Osteoblast (primary cell): ENCODE results near the gene REX1BD. TPM values are rescaled to one million over a fixed set of nuclear protein-coding genes. Genes with fewer than 3 reads are reported as not detected.
A peak's percentile ranks its signal among the peaks of the same experiment; 100 is the strongest.

Experiments used
- DNase-seq: peaks from one replicate; pipeline ENCODE4 v3.0.0; 2011; ENCODE audit warnings: low spot score, mixed read lengths; ENCODE audit not compliant: insufficient read length; ENCODE audit errors: missing footprints
- H2AFZ ChIP-seq: 2 replicates; pipeline ENCODE4 v1.6.0; 2011; ENCODE audit warnings: mild to moderate bottlenecking, low read length
- H3K27ac ChIP-seq: 2 replicates; pipeline ENCODE4 v1.5.1; 2011; ENCODE audit warnings: mild to moderate bottlenecking, low read depth, low read length, moderate library complexity
- H3K27me3 ChIP-seq: 2 replicates; pipeline ENCODE4 v1.6.0; 2012; ENCODE audit warnings: mild to moderate bottlenecking, control low read depth, inconsistent platforms, low read length, moderate library complexity; ENCODE audit not compliant: insufficient read depth
- H3K36me3 ChIP-seq: 2 replicates; pipeline ENCODE4 v1.5.1; 2011; ENCODE audit warnings: mild to moderate bottlenecking, low read length, control low read depth, moderate library complexity; ENCODE audit not compliant: insufficient read depth
- H3K4me1 ChIP-seq: 2 replicates; pipeline ENCODE4 v1.5.1; 2011; ENCODE audit warnings: mild to moderate bottlenecking, low read length, control low read depth, moderate library complexity; ENCODE audit not compliant: insufficient read depth
- H3K4me2 ChIP-seq: 2 replicates; pipeline ENCODE4 v1.6.0; 2011; ENCODE audit warnings: mild to moderate bottlenecking, low read length; ENCODE audit not compliant: insufficient read depth
- H3K4me3 ChIP-seq: fragments of 200-600 bp; sonication (generic); 3 replicates; pipeline ENCODE4 v1.5.1; 2012; ENCODE audit warnings: mild to moderate bottlenecking, low read length, inconsistent platforms; ENCODE audit not compliant: insufficient read depth
- H3K79me2 ChIP-seq: 2 replicates; pipeline ENCODE4 v1.6.0; 2012; ENCODE audit warnings: mild to moderate bottlenecking, low read length, control low read depth, inconsistent platforms; ENCODE audit not compliant: insufficient read depth
- H3K9me3 ChIP-seq: 2 replicates; pipeline ENCODE4 v1.5.1; 2011; ENCODE audit warnings: low read depth, low read length, control low read depth
- H4K20me1 ChIP-seq: 2 replicates; pipeline ENCODE4 v1.6.0; 2012; ENCODE audit warnings: mild to moderate bottlenecking, low read length, control low read depth; ENCODE audit not compliant: insufficient read depth
- small RNA-seq: library from RNA; depleted of rRNA; stranded (forward); fragments of <200 nt; gene quantifications from one replicate; pipeline ENCODE3, GENCODE V24; 2012
- total RNA-seq: library from RNA; depleted of rRNA; stranded (reverse); fragments of >200 nt; gene quantifications from 2 replicates; pipeline ENCODE4 v1.2.3, GENCODE V29; 2012
- TF ChIP-seq, protein P1 (sequence below): IDR thresholded peaks from 2 replicates; pipeline ENCODE4 v1.5.1; 2011; ENCODE audit warnings: mild to moderate bottlenecking, low read depth, low read length, moderate library complexity; ENCODE audit errors: extremely low read depth

The REX1BD gene
- total RNA-seq, 1 donor: 29.7 TPM

DNA sequence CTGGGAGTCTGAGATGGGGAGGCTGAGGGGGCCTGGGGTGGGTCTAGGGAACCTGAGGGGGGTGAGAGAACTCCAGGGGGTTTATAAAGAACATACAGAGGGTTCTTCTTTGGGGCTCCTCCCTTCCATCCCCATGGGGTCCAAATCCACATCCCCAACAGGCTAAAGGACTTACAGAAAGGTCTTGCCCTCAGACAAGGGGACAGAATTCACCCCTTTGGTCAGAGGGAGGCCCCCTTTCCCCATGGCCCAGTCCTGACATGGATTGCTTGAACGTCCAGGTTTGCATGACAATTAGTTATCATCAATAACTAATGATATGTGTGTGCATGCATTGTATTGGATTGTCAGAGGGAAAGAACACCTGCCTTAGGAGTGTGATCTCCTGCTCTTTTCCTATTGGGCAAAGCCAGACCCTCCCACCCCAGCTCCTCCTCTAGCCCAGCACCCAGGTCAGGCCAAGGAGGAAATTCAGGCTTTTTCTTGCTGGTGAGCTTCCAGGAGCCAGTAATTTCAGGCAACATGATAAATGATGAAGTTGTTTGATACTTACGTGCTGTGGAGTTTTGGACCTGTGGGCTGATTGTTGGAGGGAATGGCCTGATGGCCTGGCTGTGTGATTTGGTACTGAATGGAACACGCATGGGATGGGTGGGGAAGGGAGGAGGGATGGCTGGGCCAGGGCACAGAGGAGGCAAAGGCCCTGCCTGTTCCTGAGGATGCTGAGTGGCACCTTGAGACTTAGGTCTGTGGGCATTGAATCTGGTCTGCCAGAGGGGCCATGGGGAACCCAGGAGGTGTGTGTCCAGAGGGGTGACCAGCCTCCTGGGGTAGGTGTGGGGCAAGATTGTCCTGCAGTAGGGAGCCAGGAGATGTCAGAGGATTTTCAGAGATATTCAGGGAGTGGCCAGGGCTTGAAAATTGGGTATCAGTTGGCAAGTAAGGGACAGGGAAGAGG, 49.4 kb downstream of the REX1BD start:
- Histone ChIP-seq H3K36me3 (no peaks in the 10 kb centered on the region), H3K79me2 (peaks cover 42% of the 10 kb centered on the region), H3K27ac (peak overlapping the region; percentile 71), H3K27me3 (no peaks in the 10 kb centered on the region), H4K20me1 (peaks cover 2% of the 10 kb centered on the region), H3K9me3 (no peaks in the 10 kb centered on the region), H3K4me2 (peak overlapping the region; percentile 95), H3K4me3 (peak overlapping the region; percentile 94), H3K4me1 (peaks cover 7% of the 10 kb centered on the region), H2AFZ (no peak overlapping the region)
- TF ChIP-seq, protein P1, sequence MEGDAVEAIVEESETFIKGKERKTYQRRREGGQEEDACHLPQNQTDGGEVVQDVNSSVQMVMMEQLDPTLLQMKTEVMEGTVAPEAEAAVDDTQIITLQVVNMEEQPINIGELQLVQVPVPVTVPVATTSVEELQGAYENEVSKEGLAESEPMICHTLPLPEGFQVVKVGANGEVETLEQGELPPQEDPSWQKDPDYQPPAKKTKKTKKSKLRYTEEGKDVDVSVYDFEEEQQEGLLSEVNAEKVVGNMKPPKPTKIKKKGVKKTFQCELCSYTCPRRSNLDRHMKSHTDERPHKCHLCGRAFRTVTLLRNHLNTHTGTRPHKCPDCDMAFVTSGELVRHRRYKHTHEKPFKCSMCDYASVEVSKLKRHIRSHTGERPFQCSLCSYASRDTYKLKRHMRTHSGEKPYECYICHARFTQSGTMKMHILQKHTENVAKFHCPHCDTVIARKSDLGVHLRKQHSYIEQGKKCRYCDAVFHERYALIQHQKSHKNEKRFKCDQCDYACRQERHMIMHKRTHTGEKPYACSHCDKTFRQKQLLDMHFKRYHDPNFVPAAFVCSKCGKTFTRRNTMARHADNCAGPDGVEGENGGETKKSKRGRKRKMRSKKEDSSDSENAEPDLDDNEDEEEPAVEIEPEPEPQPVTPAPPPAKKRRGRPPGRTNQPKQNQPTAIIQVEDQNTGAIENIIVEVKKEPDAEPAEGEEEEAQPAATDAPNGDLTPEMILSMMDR: no peak
- DNase-seq: peak; percentile 86

DNA sequence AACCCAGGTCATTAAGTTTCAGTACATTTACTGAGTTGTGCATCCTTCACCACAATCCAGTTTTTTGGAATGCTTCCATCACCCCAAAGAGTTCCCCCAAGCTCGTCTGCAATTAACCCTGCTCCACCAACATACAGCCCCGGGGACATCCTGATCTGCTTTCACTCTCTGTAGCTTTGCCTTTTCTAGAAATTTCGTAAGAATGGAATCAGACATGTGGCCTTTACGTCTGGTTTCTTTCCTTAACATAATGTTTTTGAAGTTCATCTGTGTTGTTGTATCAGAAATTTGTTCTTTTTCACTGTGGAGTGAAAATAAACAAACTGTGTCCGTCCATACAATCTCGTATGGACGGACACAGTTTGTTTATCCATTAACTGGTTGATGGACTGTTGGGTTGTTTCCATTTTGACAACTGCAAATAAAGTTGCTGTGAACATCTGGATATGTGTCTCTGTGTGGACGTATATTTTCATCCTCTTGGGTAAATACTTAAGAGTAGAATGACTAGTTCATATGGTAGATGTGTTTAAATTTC, 51.2 kb downstream of the REX1BD start:
- TF ChIP-seq, protein P1: no peak
- H2AFZ ChIP-seq: no peak overlapping the region
- no peak for DNase-seq

More for the DNA sequence above, 51.2 kb downstream of the REX1BD start:
- peaks cover 2% of the 10 kb centered on the region for H4K20me1 ChIP-seq
- peaks cover 55% of the 10 kb centered on the region for H3K79me2 ChIP-seq
- H3K9me3 ChIP-seq: peaks cover 2% of the 10 kb centered on the region
- H3K4me3 ChIP-seq: no peak overlapping the region
- no peaks in the 10 kb centered on the region for H3K27me3 ChIP-seq
- peaks cover 13% of the 10 kb centered on the region for H3K4me1 ChIP-seq
- H3K27ac ChIP-seq: no peak overlapping the region
- no peak overlapping the region for H3K4me2 ChIP-seq
- H3K36me3 ChIP-seq: peaks cover 7% of the 10 kb centered on the region

Small RNAs within 50 kb of the gene (small RNA-seq; reads per million reads assigned to genes)
- gene RN7SL155P: not detected

Other genes starting within 250 kb of the REX1BD start
- gene PGPEP1, start 248.2 kb upstream of the REX1BD start, total RNA-seq: 31.1 and 56.3 TPM in 2 replicates
- gene GDF15, start 202.6 kb upstream of the REX1BD start, total RNA-seq: 61.6 and 74.2 TPM in 2 replicates
- 0.88 and 1.1 TPM in 2 replicates for gene LRRC25, start 191.2 kb upstream of the REX1BD start, total RNA-seq
- 77.8 and 90.8 TPM in 2 replicates for gene SSBP4, start 169.4 kb upstream of the REX1BD start, total RNA-seq
- gene ISYNA1, start 150.7 kb upstream of the REX1BD start, total RNA-seq: 7.7 and 8.0 TPM in 2 replicates
- 17.1 and 18.5 TPM in 2 replicates for gene ELL, start 66.7 kb upstream of the REX1BD start, total RNA-seq
- 253 and 288 TPM in 2 replicates for gene FKBP8, start 45.2 kb upstream of the REX1BD start, total RNA-seq
- 92.8 and 104 TPM in 2 replicates for gene KXD1, start 30.9 kb upstream of the REX1BD start, total RNA-seq
- 554 and 556 TPM in 2 replicates for gene UBA52, start 16.9 kb upstream of the REX1BD start, total RNA-seq
- 6.9 and 15.9 TPM in 2 replicates for gene CRLF1, start 18.0 kb downstream of the REX1BD start, total RNA-seq
- 0.36 and 2.1 TPM in 2 replicates for gene TMEM59L, start 24.1 kb downstream of the REX1BD start, total RNA-seq
- gene KLHL26, start 48.2 kb downstream of the REX1BD start, total RNA-seq: 5.1 and 5.3 TPM in 2 replicates
- gene CRTC1, start 94.9 kb downstream of the REX1BD start, total RNA-seq: 3.8 and 4.0 TPM in 2 replicates
- 12.4 and 14.8 TPM in 2 replicates for gene COMP, start 202.5 kb downstream of the REX1BD start, total RNA-seq
- gene UPF1, start 243.2 kb downstream of the REX1BD start, total RNA-seq: 36.6 and 41.0 TPM in 2 replicates